GM10847 (cell line): Measurements from ENCODE around the gene SPPL2B.
A peak's percentile ranks its signal among the peaks of the same experiment; 100 is the strongest.

Source experiments
- POLR2A ChIP-seq: IDR thresholded peaks from 2 replicates; pipeline ENCODE4 v1.6.1; 2011; ENCODE audit not compliant: insufficient read length; ENCODE audit errors: extremely low read depth

The SPPL2B gene

GRCh38 chr19:2326699-2327360, 1.7 kb upstream of the SPPL2B start:
- TF ChIP-seq POLR2A = no peak

GRCh38 chr19:2327773-2328400, 597 bp upstream of the SPPL2B start:
- no peak for TF ChIP-seq POLR2A

GRCh38 chr19:2329149-2329478, 630 bp downstream of the SPPL2B start:
- no peak for TF ChIP-seq POLR2A

GRCh38 chr19:2329501-2329916, 1.0 kb downstream of the SPPL2B start:
- no peak for TF ChIP-seq POLR2A

- TF ChIP-seq POLR2A = no peak
Observed at GRCh38 chr19:2330255-2330631, 1.8 kb downstream of the SPPL2B start.

GRCh38 chr19:2330632-2331284, 2.3 kb downstream of the SPPL2B start:
- TF ChIP-seq POLR2A = no peak

GRCh38 chr19:2331601-2332246, 3.2 kb downstream of the SPPL2B start:
- no peak for TF ChIP-seq POLR2A

GRCh38 chr19:2332341-2333026, 4.0 kb downstream of the SPPL2B start:
- TF ChIP-seq POLR2A = peak; percentile 4

- no peak for TF ChIP-seq POLR2A
Observed at GRCh38 chr19:2333027-2333806, 4.7 kb downstream of the SPPL2B start.

GRCh38 chr19:2333807-2334211, 5.3 kb downstream of the SPPL2B start:
- TF ChIP-seq POLR2A = no peak

GRCh38 chr19:2334426-2334825, 5.9 kb downstream of the SPPL2B start:
- TF ChIP-seq POLR2A = no peak

- no peak for TF ChIP-seq POLR2A
Observed at GRCh38 chr19:2334986-2335846, 6.7 kb downstream of the SPPL2B start.

GRCh38 chr19:2335848-2336247, 7.4 kb downstream of the SPPL2B start:
- no peak for TF ChIP-seq POLR2A
